Breast epithelium (tissue), 4 donors: ENCODE data around the gene OR52M1. TPM values are rescaled to one million over a fixed set of nuclear protein-coding genes. Genes with fewer than 3 reads are reported as not detected.
"Not testable (repeated sequence)": the region's sequence is repeated elsewhere in the genome, so short reads cannot be mapped to it uniquely, and the experiment has no call there.

Experiments used
- DNase-seq, 2 donors: peaks; one replicate each; pipeline ENCODE4 v3.0.0-alpha.2; 2019; ENCODE audit warnings: low spot score in 2 of 2
- H3K27ac ChIP-seq, 2 donors: fragments of 200-600 bp; sonication (generic) in 1 of 2; one replicate each; pipeline ENCODE4 v1.5.1; 2016 to 2019; ENCODE audit warnings: mild to moderate bottlenecking in 1 of 2
- H3K27me3 ChIP-seq, 2 donors: fragments of 200-600 bp; sonication (generic) in 1 of 2; one replicate each; pipeline versions ENCODE4 v1.5.1 to v1.6.0; 2017 to 2019; ENCODE audit warnings: control low read depth in 1 of 2, mild to moderate bottlenecking in 1 of 2
- H3K36me3 ChIP-seq: fragments of 200-600 bp; one replicate; pipeline ENCODE4 v1.5.1; 2019
- H3K4me1 ChIP-seq, 2 donors: fragments of 200-600 bp; sonication (generic); one replicate each; pipeline ENCODE4 v1.5.1; 2016 to 2019; ENCODE audit warnings: control low read depth in 1 of 2
- H3K4me3 ChIP-seq, 3 donors: fragments of 200-600 bp; sonication (generic); 1 replicate in 2 of 3; 2 replicates in 1 of 3; pipeline ENCODE4 v1.5.1; 2016 to 2019; ENCODE audit warnings: mild to moderate bottlenecking in 3 of 3, moderate library complexity in 2 of 3
- H3K9me3 ChIP-seq, 2 donors: fragments of 200-600 bp; sonication (generic) in 1 of 2; one replicate each; pipeline ENCODE4 v1.5.1; 2016 to 2019; ENCODE audit warnings: control low read depth in 1 of 2
- CTCF ChIP-seq, 3 donors: fragments of 450-650 bp; IDR thresholded peaks; one replicate each; pipeline ENCODE4 v1.5.1; 2016 to 2017; ENCODE audit warnings: antibody characterized with exemption in 3 of 3, mild to moderate bottlenecking in 3 of 3, moderate library complexity in 3 of 3
- POLR2A ChIP-seq: fragments of 450-650 bp; IDR thresholded peaks from one replicate; pipeline ENCODE4 v1.6.1; 2016; ENCODE audit warnings: antibody characterized with exemption, mild to moderate bottlenecking, moderate library complexity
- POLR2AphosphoS5 ChIP-seq, 3 donors: sonication (generic); formaldehyde crosslinking; IDR thresholded peaks; one replicate each; pipeline ENCODE4 v1.6.1; 2017; ENCODE audit warnings: antibody characterized with exemption in 3 of 3
- intact Hi-C: fragments of 100-400 bp; cut with DNase I; formaldehyde crosslinking; loops from one replicate; pipeline ENCODE4 v1.15.1; 2023; ENCODE audit warnings: low total_unique reads
- total RNA-seq, 3 donors: library from RNA; depleted of rRNA; stranded (reverse); fragments of >200 nt; gene quantifications; one replicate each; pipeline ENCODE4 v1.1.0, GENCODE V29; 2016

OR52M1 gene
- total RNA-seq, 3 donors from 2014 or later: not detected

- intact Hi-C loops: no loop called here
- no peak overlapping the region for H3K4me3 ChIP-seq
- no peak overlapping the region for H3K27ac ChIP-seq
- TF ChIP-seq POLR2AphosphoS5 (IDR thresholded peaks at IDR 0.05): no peak
- TF ChIP-seq POLR2A: no peak
- TF ChIP-seq CTCF (IDR thresholded peaks at IDR 0.05): no peak
- H3K27me3 ChIP-seq: no peaks in the 10 kb centered on the region
- H3K9me3 ChIP-seq: no peaks in the 10 kb centered on the region
- no peaks in the 10 kb centered on the region for H3K36me3 ChIP-seq
- no peaks in the 10 kb centered on the region for H3K4me1 ChIP-seq
- no peak for DNase-seq
Observed at GRCh38 chr11:4527926-4528325, 17.1 kb upstream of the OR52M1 start.

- not testable (repeated sequence) for DNase-seq, H3K36me3 ChIP-seq, H3K4me1 ChIP-seq, H3K27ac ChIP-seq, H3K4me3 ChIP-seq, H3K27me3 ChIP-seq, H3K9me3 ChIP-seq
- intact Hi-C loops: loop anchor here (2.0 kb wide), 1 partner anchor 53 kb away; no protein-coding TSS in a partner anchor
Observed at GRCh38 chr11:4531686-4532085, 13.3 kb upstream of the OR52M1 start.

- no peaks in the 10 kb centered on the region for H3K9me3 ChIP-seq
- no peak for DNase-seq
- H3K4me3 ChIP-seq: no peak overlapping the region
- no peak overlapping the region for H3K27ac ChIP-seq
- H3K27me3 ChIP-seq: no peaks in the 10 kb centered on the region
- no peaks in the 10 kb centered on the region for H3K4me1 ChIP-seq
- intact Hi-C loops: no loop called here
- H3K36me3 ChIP-seq: no peaks in the 10 kb centered on the region
- TF ChIP-seq CTCF (IDR thresholded peaks at IDR 0.05): peak; percentile 32 to 49 (median 38)
- no peak for TF ChIP-seq POLR2A
- TF ChIP-seq POLR2AphosphoS5 (IDR thresholded peaks at IDR 0.05): no peak
Observed at GRCh38 chr11:4539603-4540219, 5.3 kb upstream of the OR52M1 start.

GRCh38 chr11:4541071-4541470 is 3.9 kb upstream of the OR52M1 start:
- intact Hi-C loops: no loop called here
- Histone ChIP-seq H3K27ac (no peak overlapping the region), H3K36me3 (no peaks in the 10 kb centered on the region), H3K4me1 (no peaks in the 10 kb centered on the region), H3K27me3 (no peaks in the 10 kb centered on the region), H3K4me3 (no peak overlapping the region), H3K9me3 (no peaks in the 10 kb centered on the region)
- DNase-seq: no peak
- TF ChIP-seq POLR2AphosphoS5 (IDR thresholded peaks at IDR 0.05) (no peak), POLR2A (no peak), CTCF (IDR thresholded peaks at IDR 0.05) (no peak)

GRCh38 chr11:4543561-4543960 is 1.4 kb upstream of the OR52M1 start:
- intact Hi-C loops: no loop called here
- Histone ChIP-seq H3K4me1 (no peaks in the 10 kb centered on the region), H3K4me3 (no peak overlapping the region), H3K36me3 (no peaks in the 10 kb centered on the region), H3K27ac (no peak overlapping the region), H3K27me3 (no peaks in the 10 kb centered on the region), H3K9me3 (no peaks in the 10 kb centered on the region)
- TF ChIP-seq POLR2A: no peak
- TF ChIP-seq POLR2AphosphoS5 (IDR thresholded peaks at IDR 0.05): no peak
- no peak for TF ChIP-seq CTCF (IDR thresholded peaks at IDR 0.05)
- DNase-seq: no peak

GRCh38 chr11:4546878-4547277 is 1.9 kb downstream of the OR52M1 start:
- Histone ChIP-seq H3K4me1 (no peaks in the 10 kb centered on the region), H3K36me3 (no peaks in the 10 kb centered on the region), H3K9me3 (peaks cover 12 to 17% of the 10 kb centered on the region in 2 donors), H3K27ac (no peak overlapping the region), H3K27me3 (no peaks in the 10 kb centered on the region), H3K4me3 (no peak overlapping the region)
- no peak for DNase-seq
- intact Hi-C loops: no loop called here
- TF ChIP-seq POLR2AphosphoS5 (IDR thresholded peaks at IDR 0.05) (no peak), CTCF (IDR thresholded peaks at IDR 0.05) (no peak), POLR2A (no peak)
